IPS-15b (cell line): ENCODE data around the gene LAPTM5.
A peak's percentile ranks its signal among the peaks of the same experiment; 100 is the strongest.

Source experiments
- H3K27me3 ChIP-seq: one replicate; pipeline ENCODE4 v1.6.1; 2013; ENCODE audit warnings: low read length; ENCODE audit not compliant: control insufficient read depth, insufficient read depth
- H3K36me3 ChIP-seq: one replicate; pipeline ENCODE4 v1.6.1; 2013; ENCODE audit warnings: low read length; ENCODE audit not compliant: control insufficient read depth, insufficient read depth
- H3K4me1 ChIP-seq: one replicate; pipeline ENCODE4 v1.6.1; 2013; ENCODE audit warnings: mild to moderate bottlenecking, low read length; ENCODE audit not compliant: control insufficient read depth, insufficient read depth
- H3K4me3 ChIP-seq: one replicate; pipeline ENCODE4 v1.5.1; 2013; ENCODE audit warnings: low read depth, low read length
- H3K9ac ChIP-seq: one replicate; pipeline ENCODE4 v1.6.1; 2013; ENCODE audit warnings: low read depth, mild to moderate bottlenecking, low read length
- H3K9me3 ChIP-seq: one replicate; pipeline ENCODE4 v1.6.1; 2013; ENCODE audit warnings: mild to moderate bottlenecking, low read length; ENCODE audit not compliant: control insufficient read depth, insufficient read depth

Gene LAPTM5

DNA sequence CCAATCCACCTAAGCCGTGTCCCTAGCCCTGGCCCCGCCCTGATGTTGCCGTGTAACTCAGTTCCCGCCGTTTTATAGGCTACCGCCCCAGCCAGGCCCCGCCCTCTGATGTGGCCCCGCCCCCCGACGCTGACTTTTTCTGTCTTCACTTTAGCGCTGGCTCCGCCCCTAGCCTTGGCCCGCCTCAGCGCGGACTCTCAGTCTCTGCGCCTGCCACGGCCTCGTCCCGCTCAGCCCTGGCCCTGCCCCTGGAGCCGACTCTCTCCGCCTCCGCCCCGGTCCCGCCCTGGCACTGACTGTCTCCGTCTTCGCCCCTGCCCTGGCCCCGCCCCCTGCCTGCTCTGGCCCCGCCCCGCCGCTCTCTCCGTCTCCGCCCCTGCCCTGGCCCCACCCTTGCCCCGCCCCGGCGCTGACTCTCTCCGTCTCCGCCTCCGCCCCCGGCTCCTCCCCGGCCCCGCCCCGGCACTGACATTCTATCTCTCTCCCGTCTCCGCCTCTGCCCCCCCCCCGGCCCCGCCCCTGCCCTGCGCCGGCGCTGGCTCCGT, 39.4 kb downstream of the LAPTM5 start:
- H3K9ac ChIP-seq, result no peak overlapping the region
- H3K36me3 ChIP-seq, result no peaks in the 10 kb centered on the region
- H3K27me3 ChIP-seq, result no peaks in the 10 kb centered on the region
- peak overlapping the region; percentile 39 for H3K4me3 ChIP-seq
- H3K4me1 ChIP-seq, result no peaks in the 10 kb centered on the region
- no peaks in the 10 kb centered on the region for H3K9me3 ChIP-seq

DNA sequence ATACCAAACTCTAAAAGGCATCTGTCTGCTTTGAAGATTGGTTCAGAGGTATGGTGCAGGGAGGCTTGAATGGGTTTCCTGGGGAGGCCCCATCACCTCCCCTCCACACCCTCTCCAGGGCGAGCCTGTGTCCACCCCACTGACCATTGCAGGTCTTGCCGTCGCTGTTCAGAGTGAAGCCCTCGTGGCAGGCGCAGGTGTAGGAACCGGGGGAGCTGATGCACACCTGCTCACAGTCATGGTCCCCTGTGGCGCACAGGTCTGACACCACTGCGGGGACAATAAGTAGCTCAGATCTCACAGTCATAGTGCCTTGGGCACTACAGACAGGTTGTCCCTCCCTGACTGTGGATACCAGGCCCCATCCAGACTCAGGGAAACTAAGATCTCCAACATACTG, 40.9 kb downstream of the LAPTM5 start:
- Histone ChIP-seq H3K36me3 (no peaks in the 10 kb centered on the region), H3K27me3 (no peaks in the 10 kb centered on the region), H3K9ac (no peak overlapping the region), H3K9me3 (no peaks in the 10 kb centered on the region), H3K4me1 (no peaks in the 10 kb centered on the region), H3K4me3 (no peak overlapping the region)

DNA sequence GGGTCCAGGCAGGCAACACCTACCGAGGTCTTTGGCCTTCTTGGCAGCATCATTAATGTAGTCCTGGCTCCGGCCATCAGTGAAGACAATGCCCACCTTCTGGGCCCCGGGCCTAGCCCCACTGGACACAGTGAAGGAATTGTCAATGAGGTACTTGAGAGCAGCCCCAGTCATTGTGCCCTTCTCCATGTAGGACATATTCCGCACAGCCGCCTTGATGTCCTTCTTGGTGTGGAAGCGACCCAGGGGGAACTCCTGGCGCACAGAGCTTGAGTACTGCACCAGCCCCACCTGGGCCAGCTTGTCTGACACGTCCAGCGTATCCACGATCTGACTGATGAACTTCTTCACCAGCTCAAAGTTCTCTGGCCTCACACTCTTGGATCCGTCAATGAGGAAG, 41.7 kb downstream of the LAPTM5 start:
- Histone ChIP-seq H3K4me1 (no peaks in the 10 kb centered on the region), H3K9me3 (no peaks in the 10 kb centered on the region), H3K27me3 (no peaks in the 10 kb centered on the region), H3K9ac (no peak overlapping the region), H3K4me3 (no peak overlapping the region), H3K36me3 (no peaks in the 10 kb centered on the region)

DNA sequence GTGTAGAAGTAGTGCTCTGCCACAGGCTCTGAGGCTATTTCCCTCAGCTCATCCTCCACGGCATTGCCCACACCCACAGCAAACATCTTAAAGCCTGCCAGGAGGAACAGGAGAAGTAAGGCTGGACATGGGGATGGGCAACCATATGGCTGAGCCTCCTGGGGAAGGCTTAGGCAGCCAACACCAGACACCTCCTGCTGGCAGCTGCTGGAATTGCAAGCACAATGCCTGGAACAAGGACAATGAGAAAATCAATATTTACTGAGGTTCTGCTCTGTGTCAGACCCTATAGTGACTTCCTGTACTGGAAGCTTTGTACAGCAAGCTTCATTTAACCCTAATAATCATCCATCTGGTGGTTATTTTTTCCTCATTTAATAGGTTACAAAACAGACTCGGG, 42.4 kb downstream of the LAPTM5 start:
- H3K9ac ChIP-seq, result no peak overlapping the region
- H3K4me3 ChIP-seq, result no peak overlapping the region
- no peaks in the 10 kb centered on the region for H3K9me3 ChIP-seq
- no peaks in the 10 kb centered on the region for H3K4me1 ChIP-seq
- H3K27me3 ChIP-seq, result no peaks in the 10 kb centered on the region
- H3K36me3 ChIP-seq, result no peaks in the 10 kb centered on the region

DNA sequence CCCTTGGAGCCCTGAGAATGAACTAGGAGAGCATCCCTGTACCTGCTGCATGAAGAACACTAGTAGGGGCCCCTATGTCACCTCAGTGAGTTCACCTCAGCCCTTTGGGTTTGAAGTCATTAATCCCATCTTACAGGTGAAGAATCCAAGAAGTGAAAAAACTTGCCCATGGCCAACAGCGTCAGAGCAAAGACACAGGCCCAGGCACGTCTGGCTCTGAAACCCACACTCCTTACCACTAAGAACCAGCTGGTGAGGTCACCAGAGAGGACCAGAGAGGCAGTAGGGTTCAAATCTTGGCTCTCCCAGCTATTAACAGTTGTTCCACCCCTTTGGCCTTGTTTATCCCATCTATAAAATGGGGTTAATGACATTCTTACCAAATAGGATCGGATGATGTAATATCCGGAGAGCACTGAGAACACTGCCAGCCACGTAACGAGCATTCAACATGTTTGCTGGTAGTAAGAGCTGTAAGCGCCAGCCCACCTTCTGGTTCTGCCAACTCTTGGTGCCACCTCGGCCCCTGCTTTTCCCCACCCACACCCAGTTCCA, 43.0 kb downstream of the LAPTM5 start:
- Histone ChIP-seq H3K9me3 (no peaks in the 10 kb centered on the region), H3K9ac (no peak overlapping the region), H3K27me3 (no peaks in the 10 kb centered on the region), H3K4me1 (no peaks in the 10 kb centered on the region), H3K36me3 (no peaks in the 10 kb centered on the region), H3K4me3 (no peak overlapping the region)

DNA sequence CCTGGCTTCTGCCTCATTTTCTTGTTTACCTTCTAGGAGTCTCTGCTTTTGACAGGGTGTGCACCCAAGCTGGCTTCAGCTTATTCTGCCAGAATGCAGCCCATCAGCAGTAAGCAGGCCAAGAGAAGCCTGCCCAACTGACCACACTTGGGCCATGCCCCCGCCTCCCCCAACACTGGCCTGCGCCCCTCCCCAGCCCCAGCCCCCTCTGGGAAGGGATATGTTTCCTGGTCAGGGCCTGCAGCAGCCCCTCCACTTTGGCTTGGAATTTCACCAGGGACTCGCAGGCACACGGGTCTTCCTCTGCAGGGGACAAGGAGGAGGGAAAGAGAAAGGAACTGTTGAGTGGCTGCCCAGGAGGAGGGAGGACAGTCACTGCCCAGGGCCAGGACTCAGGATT, 43.5 kb downstream of the LAPTM5 start:
- no peak overlapping the region for H3K9ac ChIP-seq
- no peaks in the 10 kb centered on the region for H3K36me3 ChIP-seq
- no peak overlapping the region for H3K4me3 ChIP-seq
- H3K4me1 ChIP-seq, result no peaks in the 10 kb centered on the region
- H3K9me3 ChIP-seq, result no peaks in the 10 kb centered on the region
- H3K27me3 ChIP-seq, result no peaks in the 10 kb centered on the region

DNA sequence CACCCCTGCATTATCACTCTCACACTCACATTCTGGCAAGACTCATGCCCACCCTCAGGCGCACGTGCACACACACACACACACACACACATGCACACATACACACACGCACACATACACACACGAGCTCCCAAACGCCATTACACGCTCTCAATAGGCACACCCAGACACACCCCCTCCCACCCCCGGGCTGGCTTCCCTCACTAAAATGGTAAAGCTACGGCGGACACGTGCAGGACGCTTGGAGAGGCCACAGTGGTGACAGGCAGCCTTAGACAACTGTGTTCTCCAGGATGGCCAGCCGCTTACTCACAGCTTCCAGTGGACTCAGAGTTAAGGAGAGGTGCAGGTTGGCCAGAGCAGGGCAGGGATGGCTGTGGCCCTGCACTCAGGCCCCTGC, 44.3 kb downstream of the LAPTM5 start:
- Histone ChIP-seq H3K4me1 (no peaks in the 10 kb centered on the region), H3K4me3 (no peak overlapping the region), H3K9me3 (no peaks in the 10 kb centered on the region), H3K27me3 (no peaks in the 10 kb centered on the region), H3K36me3 (no peaks in the 10 kb centered on the region), H3K9ac (no peak overlapping the region)

DNA sequence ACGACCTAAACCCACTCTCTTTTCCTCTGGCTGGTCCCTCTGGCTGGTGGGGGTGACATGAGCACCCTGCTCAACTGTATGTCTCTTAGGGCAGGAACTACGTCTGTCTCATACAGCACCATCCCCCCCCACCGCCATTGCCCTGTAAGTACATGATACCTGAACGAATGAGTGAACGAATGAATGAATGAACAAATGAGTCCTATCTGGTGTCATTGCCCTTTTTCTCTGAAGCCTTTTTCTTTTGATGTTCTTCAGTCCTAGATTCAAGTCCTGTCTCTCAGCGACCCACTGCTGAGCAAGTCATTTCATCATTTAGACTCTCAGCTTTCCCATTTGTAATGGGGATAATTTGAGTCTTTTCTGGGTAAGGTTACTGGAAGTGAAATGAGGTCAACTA, 45.0 kb downstream of the LAPTM5 start:
- Histone ChIP-seq H3K9ac (no peak overlapping the region), H3K27me3 (no peaks in the 10 kb centered on the region), H3K9me3 (no peaks in the 10 kb centered on the region), H3K4me3 (no peak overlapping the region), H3K36me3 (no peaks in the 10 kb centered on the region), H3K4me1 (peaks cover 2% of the 10 kb centered on the region)

DNA sequence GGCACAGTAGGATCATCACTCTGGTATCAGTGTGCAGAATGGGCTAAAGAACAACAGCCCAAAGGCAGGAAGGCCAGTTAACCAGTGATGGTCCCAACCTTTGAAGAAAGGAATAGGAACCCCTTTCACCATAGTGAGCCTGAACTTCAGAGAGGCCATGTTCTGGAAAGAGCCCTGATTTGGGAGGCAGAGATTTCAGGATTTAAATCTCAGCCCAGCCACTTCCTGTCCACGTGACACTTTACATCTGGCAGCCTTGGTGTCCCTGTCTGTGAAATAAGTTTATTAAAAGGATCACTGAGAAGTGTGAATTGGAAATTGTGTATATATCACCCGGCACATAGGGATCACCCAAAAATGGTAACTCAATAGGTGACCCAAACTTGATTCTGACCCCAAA, 47.2 kb downstream of the LAPTM5 start:
- H3K9me3 ChIP-seq, result no peaks in the 10 kb centered on the region
- H3K9ac ChIP-seq, result no peak overlapping the region
- H3K27me3 ChIP-seq, result no peaks in the 10 kb centered on the region
- H3K4me3 ChIP-seq, result no peak overlapping the region
- H3K4me1 ChIP-seq, result peaks cover 2% of the 10 kb centered on the region
- H3K36me3 ChIP-seq, result no peaks in the 10 kb centered on the region

DNA sequence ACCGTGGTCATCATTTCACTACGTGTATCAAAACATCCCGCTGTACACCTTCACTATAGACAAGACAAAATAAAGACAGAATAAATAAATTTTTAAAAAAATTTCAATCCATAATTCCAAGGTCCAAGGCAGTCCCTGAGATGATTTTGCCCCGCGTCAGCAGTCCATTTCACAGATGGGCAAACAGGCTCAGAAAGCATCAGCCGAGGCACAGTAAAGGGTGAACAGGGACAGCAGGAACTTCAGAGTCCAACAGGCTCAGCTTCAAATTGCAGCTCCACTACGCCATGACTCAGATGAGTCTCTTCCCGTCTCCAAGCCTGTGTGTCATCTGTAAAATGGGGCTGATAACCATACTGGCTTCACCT, 49.2 kb downstream of the LAPTM5 start:
- Histone ChIP-seq H3K4me1 (peaks cover 2% of the 10 kb centered on the region), H3K36me3 (no peaks in the 10 kb centered on the region), H3K27me3 (no peaks in the 10 kb centered on the region), H3K4me3 (no peak overlapping the region), H3K9ac (no peak overlapping the region), H3K9me3 (no peaks in the 10 kb centered on the region)

DNA sequence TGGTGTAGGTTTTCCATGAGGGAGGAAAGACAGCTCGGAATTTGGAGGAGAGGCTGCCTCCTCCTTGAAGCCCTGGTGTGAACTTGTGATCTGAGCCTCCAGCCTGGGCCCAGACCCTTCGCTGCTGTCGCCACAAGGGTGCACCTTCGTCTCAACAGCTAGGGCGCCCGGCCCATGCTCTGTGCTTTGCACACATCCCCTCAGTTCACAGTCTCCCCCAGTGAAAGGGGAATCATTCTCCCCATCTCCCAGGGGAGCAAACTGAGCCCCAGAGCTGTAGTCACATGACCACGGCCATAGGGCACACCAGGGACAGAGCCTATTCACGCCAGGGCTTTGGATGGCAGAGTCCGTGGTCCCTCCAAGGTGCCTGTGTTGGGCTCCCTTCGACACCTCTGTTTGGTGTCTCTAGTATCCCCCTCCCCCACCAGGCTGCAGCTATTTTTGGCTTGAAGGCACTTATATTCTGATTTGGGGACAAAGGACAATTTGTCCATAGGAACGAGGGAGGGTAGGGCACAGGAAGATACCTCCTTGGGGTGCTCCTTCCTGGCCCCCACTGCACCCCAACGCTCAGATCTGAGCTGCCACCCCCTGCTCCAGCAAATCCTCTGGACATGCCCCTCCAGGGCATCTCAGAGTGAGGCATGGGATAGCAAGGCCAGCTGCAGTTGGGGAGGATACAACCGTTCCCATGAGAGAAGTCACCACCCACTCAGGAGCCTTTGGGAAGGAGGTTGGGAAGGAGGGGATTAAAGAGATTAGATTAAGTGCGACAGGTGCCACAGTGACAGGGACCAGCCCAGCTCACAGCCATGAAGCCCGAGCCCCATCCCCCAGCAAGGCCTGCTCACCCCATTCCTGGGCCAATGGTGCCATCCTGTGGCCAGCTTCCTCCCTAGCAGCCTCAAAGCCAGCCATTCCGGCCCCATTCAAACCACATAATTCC, 49.9 kb downstream of the LAPTM5 start:
- Histone ChIP-seq H3K9ac (no peak overlapping the region), H3K36me3 (no peaks in the 10 kb centered on the region), H3K9me3 (no peaks in the 10 kb centered on the region), H3K27me3 (no peaks in the 10 kb centered on the region), H3K4me3 (no peak overlapping the region), H3K4me1 (peaks cover 2% of the 10 kb centered on the region)

DNA sequence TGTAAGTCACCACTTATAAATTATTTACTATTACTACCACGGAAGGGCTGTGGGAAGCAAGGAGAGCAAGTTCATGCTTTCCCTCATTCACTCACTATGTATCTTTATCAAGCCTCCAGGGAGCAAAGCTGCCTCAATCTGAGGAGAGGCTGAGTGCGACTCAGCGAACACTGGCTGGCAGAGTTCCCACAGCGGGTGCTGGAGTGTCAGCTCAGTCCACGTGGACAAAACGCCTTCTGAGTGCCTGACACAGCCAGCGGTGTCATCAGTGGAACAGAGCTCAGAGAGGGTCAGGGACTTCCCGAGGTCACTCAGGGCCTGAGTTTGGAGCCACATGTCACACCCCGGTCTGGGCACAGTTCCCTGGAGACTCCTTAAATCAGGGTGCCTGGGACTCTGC, 51.0 kb downstream of the LAPTM5 start:
- Histone ChIP-seq H3K36me3 (no peaks in the 10 kb centered on the region), H3K27me3 (no peaks in the 10 kb centered on the region), H3K4me3 (no peak overlapping the region), H3K9ac (no peak overlapping the region), H3K9me3 (no peaks in the 10 kb centered on the region), H3K4me1 (peaks cover 2% of the 10 kb centered on the region)
